HEK293 (cell line): ENCODE data around the gene POLR2E.

Experiments used
- PRDM1 ChIP-seq: fragments of 450-650 bp; formaldehyde crosslinking; IDR thresholded peaks from 2 replicates; pipeline ENCODE4; 2016; ENCODE audit warnings: missing biosample characterization, missing genetic modification characterization
- REPIN1 ChIP-seq: fragments of 450-650 bp; formaldehyde crosslinking; IDR thresholded peaks from 2 replicates; pipeline ENCODE4 v1.5.1; 2017; ENCODE audit warnings: missing biosample characterization, missing genetic modification characterization, low read depth
- YY1 ChIP-seq: fragments of 450-650 bp; formaldehyde crosslinking; IDR thresholded peaks from 2 replicates; pipeline ENCODE4 v1.5.1; 2018; ENCODE audit warnings: missing biosample characterization, missing genetic modification characterization
- ZNF623 ChIP-seq: fragments of 450-650 bp; formaldehyde crosslinking; IDR thresholded peaks from 2 replicates; pipeline ENCODE4 v1.5.1; 2016; ENCODE audit warnings: missing biosample characterization, missing genetic modification characterization
- ZSCAN30 ChIP-seq: fragments of 450-650 bp; IDR thresholded peaks from 2 replicates; pipeline ENCODE4 v1.5.1; 2018; ENCODE audit warnings: missing biosample characterization, mild to moderate bottlenecking, missing genetic modification characterization, moderate library complexity
- TF ChIP-seq, protein P1 (sequence below): fragments of 450-650 bp; formaldehyde crosslinking; optimal IDR thresholded peaks from 2 replicates; pipeline ENCODE3; 2016; ENCODE audit warnings: missing biosample characterization, mild to moderate bottlenecking, missing genetic modification characterization
- TF ChIP-seq, protein P2 (sequence below): fragments of 450-650 bp; formaldehyde crosslinking; IDR thresholded peaks from 2 replicates; pipeline ENCODE4 v1.5.1; 2016; ENCODE audit warnings: missing biosample characterization, missing genetic modification characterization
- TF ChIP-seq, protein P3 (sequence below): fragments of 450-650 bp; formaldehyde crosslinking; IDR thresholded peaks from 2 replicates; pipeline ENCODE4 v1.5.1; 2016; ENCODE audit warnings: missing biosample characterization, missing genetic modification characterization

DNA sequence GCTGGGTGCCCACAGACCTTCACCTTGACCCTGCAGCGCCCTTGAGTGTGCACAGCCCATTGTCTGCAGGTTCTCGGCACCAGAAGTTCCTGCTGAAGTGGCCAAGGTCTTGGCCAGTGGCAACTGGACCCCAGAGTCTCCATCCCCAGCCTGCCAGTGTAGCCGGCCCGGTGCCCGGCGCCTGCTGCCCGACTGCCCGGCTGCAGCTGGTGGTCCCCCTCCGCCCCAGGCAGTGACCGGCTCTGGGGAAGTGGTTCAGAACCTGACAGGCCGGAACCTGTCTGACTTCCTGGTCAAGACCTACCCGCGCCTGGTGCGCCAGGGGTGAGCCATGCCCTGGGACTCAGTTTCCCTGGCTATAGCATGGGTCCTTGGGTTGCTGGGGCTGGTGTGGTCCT is 40.1 kb downstream of the POLR2E start:
- TF ChIP-seq, protein P1, sequence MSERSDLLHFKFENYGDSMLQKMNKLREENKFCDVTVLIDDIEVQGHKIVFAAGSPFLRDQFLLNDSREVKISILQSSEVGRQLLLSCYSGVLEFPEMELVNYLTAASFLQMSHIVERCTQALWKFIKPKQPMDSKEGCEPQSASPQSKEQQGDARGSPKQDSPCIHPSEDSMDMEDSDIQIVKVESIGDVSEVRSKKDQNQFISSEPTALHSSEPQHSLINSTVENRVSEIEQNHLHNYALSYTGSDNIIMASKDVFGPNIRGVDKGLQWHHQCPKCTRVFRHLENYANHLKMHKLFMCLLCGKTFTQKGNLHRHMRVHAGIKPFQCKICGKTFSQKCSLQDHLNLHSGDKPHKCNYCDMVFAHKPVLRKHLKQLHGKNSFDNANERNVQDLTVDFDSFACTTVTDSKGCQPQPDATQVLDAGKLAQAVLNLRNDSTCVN, result no peak
- TF ChIP-seq, protein P2, sequence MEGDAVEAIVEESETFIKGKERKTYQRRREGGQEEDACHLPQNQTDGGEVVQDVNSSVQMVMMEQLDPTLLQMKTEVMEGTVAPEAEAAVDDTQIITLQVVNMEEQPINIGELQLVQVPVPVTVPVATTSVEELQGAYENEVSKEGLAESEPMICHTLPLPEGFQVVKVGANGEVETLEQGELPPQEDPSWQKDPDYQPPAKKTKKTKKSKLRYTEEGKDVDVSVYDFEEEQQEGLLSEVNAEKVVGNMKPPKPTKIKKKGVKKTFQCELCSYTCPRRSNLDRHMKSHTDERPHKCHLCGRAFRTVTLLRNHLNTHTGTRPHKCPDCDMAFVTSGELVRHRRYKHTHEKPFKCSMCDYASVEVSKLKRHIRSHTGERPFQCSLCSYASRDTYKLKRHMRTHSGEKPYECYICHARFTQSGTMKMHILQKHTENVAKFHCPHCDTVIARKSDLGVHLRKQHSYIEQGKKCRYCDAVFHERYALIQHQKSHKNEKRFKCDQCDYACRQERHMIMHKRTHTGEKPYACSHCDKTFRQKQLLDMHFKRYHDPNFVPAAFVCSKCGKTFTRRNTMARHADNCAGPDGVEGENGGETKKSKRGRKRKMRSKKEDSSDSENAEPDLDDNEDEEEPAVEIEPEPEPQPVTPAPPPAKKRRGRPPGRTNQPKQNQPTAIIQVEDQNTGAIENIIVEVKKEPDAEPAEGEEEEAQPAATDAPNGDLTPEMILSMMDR (tag by site-specific recombination), result no peak
- TF ChIP-seq ZSCAN30 (tag by site-specific recombination), result no peak
- no peak for TF ChIP-seq YY1 (tag by site-specific recombination)
- TF ChIP-seq, protein P3, sequence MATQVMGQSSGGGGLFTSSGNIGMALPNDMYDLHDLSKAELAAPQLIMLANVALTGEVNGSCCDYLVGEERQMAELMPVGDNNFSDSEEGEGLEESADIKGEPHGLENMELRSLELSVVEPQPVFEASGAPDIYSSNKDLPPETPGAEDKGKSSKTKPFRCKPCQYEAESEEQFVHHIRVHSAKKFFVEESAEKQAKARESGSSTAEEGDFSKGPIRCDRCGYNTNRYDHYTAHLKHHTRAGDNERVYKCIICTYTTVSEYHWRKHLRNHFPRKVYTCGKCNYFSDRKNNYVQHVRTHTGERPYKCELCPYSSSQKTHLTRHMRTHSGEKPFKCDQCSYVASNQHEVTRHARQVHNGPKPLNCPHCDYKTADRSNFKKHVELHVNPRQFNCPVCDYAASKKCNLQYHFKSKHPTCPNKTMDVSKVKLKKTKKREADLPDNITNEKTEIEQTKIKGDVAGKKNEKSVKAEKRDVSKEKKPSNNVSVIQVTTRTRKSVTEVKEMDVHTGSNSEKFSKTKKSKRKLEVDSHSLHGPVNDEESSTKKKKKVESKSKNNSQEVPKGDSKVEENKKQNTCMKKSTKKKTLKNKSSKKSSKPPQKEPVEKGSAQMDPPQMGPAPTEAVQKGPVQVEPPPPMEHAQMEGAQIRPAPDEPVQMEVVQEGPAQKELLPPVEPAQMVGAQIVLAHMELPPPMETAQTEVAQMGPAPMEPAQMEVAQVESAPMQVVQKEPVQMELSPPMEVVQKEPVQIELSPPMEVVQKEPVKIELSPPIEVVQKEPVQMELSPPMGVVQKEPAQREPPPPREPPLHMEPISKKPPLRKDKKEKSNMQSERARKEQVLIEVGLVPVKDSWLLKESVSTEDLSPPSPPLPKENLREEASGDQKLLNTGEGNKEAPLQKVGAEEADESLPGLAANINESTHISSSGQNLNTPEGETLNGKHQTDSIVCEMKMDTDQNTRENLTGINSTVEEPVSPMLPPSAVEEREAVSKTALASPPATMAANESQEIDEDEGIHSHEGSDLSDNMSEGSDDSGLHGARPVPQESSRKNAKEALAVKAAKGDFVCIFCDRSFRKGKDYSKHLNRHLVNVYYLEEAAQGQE (tag by site-specific recombination), result no peak
- no peak for TF ChIP-seq ZNF623
- TF ChIP-seq PRDM1 (tag by site-specific recombination), result no peak
- no peak for TF ChIP-seq REPIN1
